Activated naive CD4-positive, alpha-beta T cell (primary cell): ENCODE results near the gene GIMAP7.
"Not testable (repeated sequence)": the region's sequence is repeated elsewhere in the genome, so short reads cannot be mapped to it uniquely, and the experiment has no call there.

Experiments
- DNase-seq, 4 experiments: peaks; one replicate each; lab custom pipeline; 2025; lab: John Stamatoyannopoulos, UW

The GIMAP7 gene

GRCh38 chr7:150514748-150515222, at the start of gene GIMAP7:
GIMAP7 (plus strand) TSS chr7:150514872; CDS start chr7:150519975, 5,103 bp downstream.
- peak in 3 of 4 experiments; percentile 26 to 70 (median 68) for DNase-seq

DNA sequence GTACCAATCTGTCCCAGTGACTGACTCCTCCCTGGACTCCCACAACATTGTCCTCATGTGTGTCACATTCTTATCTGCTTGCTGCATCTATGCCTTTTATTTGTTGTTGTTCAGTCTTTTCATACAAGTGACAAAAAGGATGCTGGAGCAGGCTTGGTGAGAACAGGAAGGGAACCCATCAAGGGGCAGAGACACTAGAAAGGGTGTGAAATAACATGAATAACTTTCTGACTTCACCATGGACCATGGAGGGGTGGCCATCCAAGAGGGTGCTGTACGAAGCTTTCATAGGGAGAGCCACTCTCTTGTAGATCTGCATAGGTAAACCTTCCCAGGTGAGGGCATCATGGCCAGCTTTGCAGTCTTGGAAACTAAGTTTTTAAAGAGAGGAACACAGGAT, 49.7 kb upstream of the GIMAP7 start:
- no peak for DNase-seq

DNA sequence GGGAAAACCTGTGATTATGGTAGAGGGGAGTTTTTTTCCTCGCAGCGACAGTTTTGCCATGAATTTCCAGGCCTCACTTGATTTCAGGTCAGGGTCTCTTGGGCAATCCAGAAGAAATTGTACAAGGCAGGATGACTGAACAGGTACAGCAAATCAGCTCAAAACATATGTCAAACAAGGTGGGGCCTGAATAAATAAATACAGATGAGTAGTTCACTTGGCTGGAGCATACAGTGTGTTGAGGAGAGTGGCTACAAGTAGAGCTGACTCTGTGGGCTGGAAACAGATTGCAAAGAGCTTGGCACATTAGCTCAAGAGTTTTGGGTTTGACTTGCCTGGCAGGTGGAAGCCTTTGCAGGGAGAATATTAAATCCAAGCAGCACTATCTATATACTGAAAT, 49.3 kb upstream of the GIMAP7 start:
- no peak for DNase-seq

DNA sequence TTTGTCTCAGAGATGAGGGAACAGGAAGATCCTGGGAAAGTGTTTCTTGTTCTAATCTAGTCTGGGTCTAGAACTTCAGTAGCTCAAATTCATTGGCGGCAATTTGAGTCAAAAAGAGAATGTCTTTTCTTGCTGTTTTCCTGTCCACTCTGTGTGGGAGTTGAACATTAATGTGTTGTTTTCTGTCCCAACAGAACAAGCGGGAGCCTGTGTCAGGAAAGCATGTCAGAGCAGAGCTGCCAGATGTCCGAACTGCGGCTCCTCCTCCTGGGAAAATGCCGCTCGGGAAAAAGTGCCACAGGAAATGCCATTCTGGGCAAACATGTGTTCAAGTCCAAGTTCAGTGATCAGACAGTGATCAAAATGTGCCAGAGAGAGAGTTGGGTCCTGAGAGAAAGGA, 48.2 kb upstream of the GIMAP7 start:
- DNase-seq = no peak

- no peak for DNase-seq
These were observed 46.4 kb upstream of the GIMAP7 start for GRCh38 chr7:150468241-150468640.

DNA sequence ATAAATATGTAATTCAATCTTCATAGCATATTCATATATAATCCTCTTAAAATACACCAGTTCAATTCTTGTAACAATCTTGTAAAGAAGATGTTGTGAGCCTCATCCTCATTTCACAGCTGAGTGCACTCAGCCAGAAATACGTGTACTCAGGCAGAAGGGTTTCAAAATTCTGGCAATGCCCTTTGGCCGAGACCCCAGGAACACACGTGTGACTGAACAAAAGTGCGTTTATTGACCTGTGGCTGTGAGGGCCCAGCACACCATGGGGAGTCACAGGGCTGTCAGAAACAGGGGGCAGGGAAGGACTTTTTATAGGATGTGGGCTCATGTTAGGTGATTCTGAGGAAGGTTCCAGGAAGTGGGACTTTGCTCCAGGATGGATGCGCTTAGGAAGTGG, 42.8 kb upstream of the GIMAP7 start:
- DNase-seq = no peak

- no peak for DNase-seq
These were observed 40.8 kb upstream of the GIMAP7 start for GRCh38 chr7:150473902-150474301.

GRCh38 chr7:150476285-150476684, 38.4 kb upstream of the GIMAP7 start:
- no peak for DNase-seq

DNA sequence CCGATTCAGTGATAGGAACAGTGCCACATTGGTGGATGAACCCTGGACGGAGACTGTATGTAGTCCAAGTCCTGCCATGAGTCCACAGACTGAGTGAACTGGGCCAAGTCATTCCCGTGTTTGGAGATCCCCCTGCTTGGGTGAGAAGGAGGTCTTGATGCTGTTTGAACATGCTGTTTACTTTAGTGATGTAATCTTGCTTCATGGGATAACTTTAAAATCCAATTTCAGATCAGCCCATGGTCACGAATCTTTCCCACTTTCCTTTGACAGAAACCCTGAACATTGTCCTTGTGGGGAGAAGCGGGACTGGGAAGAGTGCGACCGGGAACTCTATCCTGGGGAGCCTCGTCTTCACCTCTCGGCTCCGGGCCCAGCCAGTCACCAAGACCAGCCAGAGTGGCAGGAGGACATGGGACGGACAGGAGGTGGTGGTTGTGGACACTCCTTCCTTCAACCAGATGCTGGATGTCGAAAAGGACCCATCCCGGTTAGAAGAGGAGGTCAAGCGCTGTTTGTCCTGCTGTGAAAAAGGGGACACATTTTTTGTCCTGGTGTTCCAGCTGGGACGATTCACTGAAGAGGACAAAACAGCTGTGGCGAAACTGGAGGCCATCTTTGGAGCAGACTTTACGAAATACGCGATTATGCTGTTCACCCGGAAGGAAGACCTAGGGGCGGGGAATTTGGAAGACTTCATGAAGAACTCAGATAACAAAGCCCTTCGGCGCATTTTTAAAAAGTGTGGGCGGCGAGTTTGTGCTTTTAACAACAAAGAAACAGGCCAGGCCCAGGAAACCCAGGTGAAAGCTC, 37.6 kb upstream of the GIMAP7 start:
- DNase-seq = no peak

DNA sequence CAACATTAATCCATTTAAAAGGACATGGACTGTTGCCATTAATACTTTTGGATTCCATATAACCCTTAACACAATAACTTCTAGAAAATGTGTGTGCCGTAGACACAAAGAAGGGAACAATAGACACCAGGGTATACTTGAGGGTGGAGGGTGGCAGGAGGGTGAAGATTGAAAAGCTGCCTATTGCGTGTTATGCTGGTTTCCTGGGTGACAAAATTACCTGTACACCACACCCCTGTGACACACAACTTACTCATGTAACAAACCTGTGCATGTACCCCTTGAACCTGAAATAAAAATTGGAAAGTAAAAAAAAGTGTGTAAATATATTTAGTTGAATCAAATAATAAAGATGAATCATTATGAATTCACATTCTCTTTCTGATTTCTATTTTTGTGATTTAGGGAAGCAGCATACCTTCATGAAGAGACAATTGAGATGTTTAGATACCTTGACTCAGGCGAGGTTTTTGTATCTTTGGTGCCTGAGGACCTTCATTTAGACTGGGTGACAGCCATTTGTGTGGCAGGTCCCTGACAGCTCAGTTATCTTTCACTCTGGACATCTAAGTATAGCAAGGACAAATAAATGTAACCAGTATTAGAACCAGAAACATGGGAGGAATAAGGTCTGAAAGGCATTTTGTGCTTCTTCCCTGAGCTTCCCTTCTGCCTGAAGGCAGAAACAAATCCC, 35.5 kb upstream of the GIMAP7 start:
- DNase-seq = no peak

DNA sequence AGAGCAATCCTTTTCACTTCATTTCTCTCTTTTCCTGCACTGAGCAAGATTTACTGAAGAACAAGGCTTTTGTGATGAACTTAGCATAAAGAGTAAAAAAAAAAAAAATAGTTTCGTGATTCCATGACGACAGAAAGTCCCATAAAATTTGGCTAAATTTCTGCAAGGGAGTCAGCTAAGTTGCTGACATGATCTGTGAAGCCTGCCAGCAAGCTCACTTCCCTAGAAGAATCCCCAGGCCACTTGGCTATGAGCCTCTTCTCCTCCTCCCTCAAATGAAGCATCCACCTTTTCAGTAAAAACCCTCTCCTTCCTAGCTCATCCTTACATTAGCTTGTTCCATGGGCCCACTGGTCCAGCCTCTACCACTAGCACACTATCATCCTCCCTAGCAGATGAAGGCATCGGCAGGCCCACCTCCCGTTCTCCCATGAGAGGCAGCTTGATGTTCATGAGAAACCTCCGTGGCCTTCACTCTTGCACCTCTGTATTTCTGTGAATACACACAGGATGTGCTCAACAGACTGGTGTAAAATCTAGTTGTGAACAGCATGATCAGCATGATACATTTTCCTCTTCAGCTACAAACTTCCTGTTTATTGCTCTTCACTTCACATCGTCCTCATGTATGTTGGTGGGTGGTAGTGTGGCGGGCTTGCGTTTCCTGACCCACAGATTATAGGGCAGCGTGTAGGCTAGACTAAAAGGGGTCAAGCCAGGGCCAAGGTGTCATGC, 33.3 kb upstream of the GIMAP7 start:
- DNase-seq = peak in 2 of 4 experiments; percentile 33 to 48

GRCh38 chr7:150481922-150482321, 32.8 kb upstream of the GIMAP7 start:
- no peak for DNase-seq

DNA sequence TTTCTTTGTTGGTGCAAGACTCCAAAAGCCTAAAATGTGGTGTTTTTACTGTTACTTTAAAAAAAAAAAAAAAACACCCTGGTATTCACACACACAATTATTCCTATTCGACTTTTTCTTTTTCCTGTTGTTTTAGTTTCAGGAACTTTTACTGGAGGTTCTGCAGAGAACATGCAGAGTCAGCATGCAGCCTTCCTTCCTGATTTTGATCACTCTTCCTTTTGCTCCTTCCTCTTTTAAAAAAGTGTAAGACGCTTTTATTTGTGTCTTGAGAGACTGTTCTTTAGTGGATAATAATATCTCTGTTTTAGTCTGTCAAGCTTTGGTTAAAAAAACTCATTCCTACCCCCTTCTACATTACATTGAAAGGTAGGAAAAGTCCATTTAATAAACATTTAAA, 31.2 kb upstream of the GIMAP7 start:
- not testable (repeated sequence) for DNase-seq

DNA sequence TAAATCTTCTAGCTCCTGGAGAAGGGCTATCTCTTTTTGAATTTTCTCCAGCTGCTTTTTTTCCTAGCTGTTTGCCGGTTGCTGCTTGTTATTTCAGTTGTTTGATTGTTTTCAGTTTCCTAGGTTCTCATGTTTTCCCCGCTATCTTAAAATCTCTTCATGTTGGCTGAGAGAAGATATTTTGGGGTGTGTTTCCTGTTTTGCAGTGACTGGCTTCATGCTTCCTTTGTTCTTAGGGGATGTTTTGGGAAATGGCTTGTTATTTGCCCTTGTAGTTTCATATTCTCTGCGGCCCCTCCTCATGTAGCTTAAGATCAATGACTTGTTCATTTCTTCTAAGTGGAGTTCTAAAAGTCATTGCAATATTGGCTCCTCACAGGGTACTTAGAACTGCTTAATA, 30.6 kb upstream of the GIMAP7 start:
- not testable (repeated sequence) for DNase-seq

DNA sequence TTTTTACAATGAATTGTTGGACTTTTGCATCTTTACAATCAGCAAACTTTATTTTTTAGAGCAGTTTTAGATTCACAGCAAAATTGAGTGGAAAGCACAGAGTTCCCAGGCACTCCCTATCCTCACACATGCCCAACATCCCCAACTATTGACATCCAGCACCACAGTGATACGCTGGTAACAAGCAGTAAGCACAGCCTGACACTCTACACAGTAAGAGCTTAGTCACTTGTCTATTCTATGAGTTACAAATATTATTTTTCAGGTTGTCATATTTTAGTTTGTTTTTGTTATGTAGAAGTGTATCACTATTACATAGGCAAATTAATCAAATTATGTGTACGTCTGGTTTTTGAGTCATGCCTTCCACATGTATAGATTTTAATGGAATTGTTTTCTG, 27.0 kb upstream of the GIMAP7 start:
- DNase-seq = no peak

- DNase-seq = no peak
These were observed 24.9 kb upstream of the GIMAP7 start for GRCh38 chr7:150489782-150490181.

DNA sequence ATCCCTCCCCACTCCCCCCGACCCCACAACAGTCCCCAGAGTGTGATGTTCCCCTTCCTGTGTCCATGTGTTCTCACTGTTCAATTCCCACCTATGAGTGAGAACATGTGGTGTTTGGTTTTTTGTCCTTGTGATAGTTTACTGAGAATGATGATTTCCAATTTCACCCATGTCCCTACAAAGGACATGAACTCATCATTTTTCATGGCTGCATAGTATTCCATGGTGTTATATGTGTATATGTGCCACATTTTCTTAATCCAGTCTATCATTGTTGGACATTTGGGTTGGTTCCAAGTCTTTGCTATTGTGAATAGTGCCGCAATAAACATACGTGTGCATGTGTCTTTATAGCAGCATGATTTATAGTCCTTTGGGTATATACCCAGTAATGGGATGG, 21.2 kb upstream of the GIMAP7 start:
- DNase-seq = not testable (repeated sequence)

DNA sequence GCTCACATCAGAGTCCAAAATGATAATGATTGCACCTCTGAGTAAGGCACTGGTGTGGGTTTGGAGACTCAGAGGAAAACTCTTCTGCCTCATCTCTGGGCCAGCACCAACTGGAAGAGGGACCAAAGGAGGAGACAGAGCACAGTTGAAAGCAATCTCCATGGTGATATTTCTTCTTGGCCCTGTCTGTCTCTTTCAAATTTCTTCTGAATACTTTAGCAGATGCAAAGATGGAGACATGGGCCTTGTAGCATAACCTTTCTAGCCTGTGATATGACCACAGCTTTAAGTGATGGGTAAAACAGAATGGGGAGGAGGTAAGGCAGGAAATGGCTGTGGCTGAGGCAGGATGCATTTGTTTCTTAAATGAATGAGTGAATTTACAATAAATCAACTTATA, 12.2 kb upstream of the GIMAP7 start:
- DNase-seq = no peak

GRCh38 chr7:150503155-150503554, 11.5 kb upstream of the GIMAP7 start:
- DNase-seq = no peak

GRCh38 chr7:150503581-150503980, 11.1 kb upstream of the GIMAP7 start:
- no peak for DNase-seq

GRCh38 chr7:150507947-150508602, 6.6 kb upstream of the GIMAP7 start:
- DNase-seq = peak in 1 of 4 experiments; percentile 17

DNA sequence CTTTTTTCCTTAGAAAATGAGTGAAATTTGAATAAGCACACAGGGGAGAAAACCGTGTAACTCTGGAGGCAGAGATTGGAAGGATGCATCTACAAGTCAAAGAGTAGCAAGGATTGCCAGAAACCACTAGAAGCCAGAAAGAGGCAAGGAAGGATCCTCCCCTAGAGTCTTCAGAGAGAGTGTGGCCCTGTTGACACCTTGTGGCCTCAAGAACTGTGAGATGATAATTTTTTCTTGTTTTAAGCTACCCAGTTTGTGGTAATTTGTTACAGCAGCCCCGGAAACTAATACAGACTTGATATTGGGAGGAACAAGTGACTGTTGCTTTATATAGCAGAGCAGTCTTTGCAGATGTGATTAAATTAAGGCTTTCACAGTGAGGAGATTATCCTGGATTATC, 3.6 kb upstream of the GIMAP7 start:
- DNase-seq = no peak
